Memory B cell (primary cell): Measurements from ENCODE around the gene POLR1C.
A peak's percentile ranks its signal among the peaks of the same experiment; 100 is the strongest.

Source experiments
- ATAC-seq: fragments of 150-1000 bp; cut with Tn5 transposase; 2 replicates; pipeline ENCODE4 v1.10.0; 2021; ENCODE audit warnings: low read depth, mild to moderate bottlenecking, moderate library complexity
- DNase-seq, 2 donors: peaks; one replicate each; pipeline ENCODE4 v3.0.0; 2022; ENCODE audit warnings: low spot score in 2 of 2
- H3K27ac Mint-ChIP-seq: one replicate; pipeline ENCODE4 v1.8.0; 2022; ENCODE audit warnings: mild to moderate bottlenecking, moderate library complexity, mixed read lengths
- H3K27me3 Mint-ChIP-seq: one replicate; pipeline ENCODE4 v1.8.0; 2022; ENCODE audit warnings: mixed read lengths
- H3K36me3 Mint-ChIP-seq: one replicate; pipeline ENCODE4 v1.8.0; 2022; ENCODE audit warnings: mild to moderate bottlenecking, mixed read lengths
- H3K4me1 Mint-ChIP-seq: one replicate; pipeline ENCODE4 v1.8.0; 2022; ENCODE audit warnings: mixed read lengths
- H3K4me3 Mint-ChIP-seq: one replicate; pipeline ENCODE4 v1.8.0; 2022; ENCODE audit warnings: mild to moderate bottlenecking, moderate library complexity, mixed read lengths
- H3K9me3 Mint-ChIP-seq: one replicate; pipeline ENCODE4 v1.8.0; 2022; ENCODE audit warnings: mixed read lengths

POLR1C gene

GRCh38 chr6:43481591-43482236 is 35.2 kb upstream of the POLR1C start:
- ATAC-seq (no peak), DNase-seq (no peak)
- Mint-ChIP-seq H3K4me3 (no peak overlapping the region), H3K4me1 (peaks cover 31% of the 10 kb centered on the region), H3K27ac (no peak overlapping the region), H3K36me3 (peaks cover 7% of the 10 kb centered on the region), H3K27me3 (no peaks in the 10 kb centered on the region), H3K9me3 (no peaks in the 10 kb centered on the region)

GRCh38 chr6:43488667-43489276 is 28.1 kb upstream of the POLR1C start:
- H3K36me3 Mint-ChIP-seq = peaks cover 6% of the 10 kb centered on the region
- no peaks in the 10 kb centered on the region for H3K9me3 Mint-ChIP-seq
- no peak overlapping the region for H3K27ac Mint-ChIP-seq
- ATAC-seq (no peak), DNase-seq (no peak)
- no peaks in the 10 kb centered on the region for H3K27me3 Mint-ChIP-seq
- peaks cover 11% of the 10 kb centered on the region for H3K4me1 Mint-ChIP-seq
- H3K4me3 Mint-ChIP-seq = no peak overlapping the region

GRCh38 chr6:43489277-43490072 is 27.4 kb upstream of the POLR1C start:
- Mint-ChIP-seq H3K36me3 (peaks cover 6% of the 10 kb centered on the region), H3K4me3 (no peak overlapping the region), H3K9me3 (no peaks in the 10 kb centered on the region), H3K27me3 (no peaks in the 10 kb centered on the region), H3K4me1 (peaks cover 12% of the 10 kb centered on the region), H3K27ac (no peak overlapping the region)
- ATAC-seq (no peak), DNase-seq (no peak)

- no peak for ATAC-seq
- H3K36me3 Mint-ChIP-seq = peaks cover 6% of the 10 kb centered on the region
- H3K27me3 Mint-ChIP-seq = no peaks in the 10 kb centered on the region
- peak overlapping the region; percentile 11 for H3K27ac Mint-ChIP-seq
- H3K4me3 Mint-ChIP-seq = no peak overlapping the region
- no peak for DNase-seq
- H3K9me3 Mint-ChIP-seq = no peaks in the 10 kb centered on the region
- H3K4me1 Mint-ChIP-seq = peaks cover 19% of the 10 kb centered on the region
Observed at GRCh38 chr6:43490523-43490939, 26.4 kb upstream of the POLR1C start.

GRCh38 chr6:43491750-43492661 is 24.9 kb upstream of the POLR1C start:
- Mint-ChIP-seq H3K27me3 (no peaks in the 10 kb centered on the region), H3K9me3 (no peaks in the 10 kb centered on the region), H3K4me3 (no peak overlapping the region), H3K4me1 (peaks cover 21% of the 10 kb centered on the region), H3K27ac (no peak overlapping the region), H3K36me3 (peaks cover 6% of the 10 kb centered on the region)
- no peak for ATAC-seq
- DNase-seq = no peak

GRCh38 chr6:43492673-43493072 is 24.2 kb upstream of the POLR1C start:
- H3K27ac Mint-ChIP-seq = no peak overlapping the region

GRCh38 chr6:43493230-43493629 is 23.7 kb upstream of the POLR1C start:
- Mint-ChIP-seq H3K27ac (no peak overlapping the region), H3K9me3 (no peaks in the 10 kb centered on the region), H3K4me3 (no peak overlapping the region), H3K27me3 (no peaks in the 10 kb centered on the region), H3K4me1 (peaks cover 21% of the 10 kb centered on the region), H3K36me3 (peaks cover 6% of the 10 kb centered on the region)
- ATAC-seq = no peak
- DNase-seq = no peak

More at GRCh38 chr6:43492673-43493072, 24.2 kb upstream of the POLR1C start:
- Mint-ChIP-seq H3K4me1 (peaks cover 21% of the 10 kb centered on the region), H3K9me3 (no peaks in the 10 kb centered on the region), H3K27me3 (no peaks in the 10 kb centered on the region), H3K36me3 (peaks cover 6% of the 10 kb centered on the region), H3K4me3 (no peak overlapping the region)
- ATAC-seq (no peak), DNase-seq (no peak)

GRCh38 chr6:43493833-43494232 is 23.1 kb upstream of the POLR1C start:
- H3K4me3 Mint-ChIP-seq = no peak overlapping the region
- no peak overlapping the region for H3K27ac Mint-ChIP-seq
- H3K4me1 Mint-ChIP-seq = peaks cover 21% of the 10 kb centered on the region
- ATAC-seq (no peak), DNase-seq (no peak)
- peaks cover 8% of the 10 kb centered on the region for H3K36me3 Mint-ChIP-seq
- no peaks in the 10 kb centered on the region for H3K9me3 Mint-ChIP-seq
- no peaks in the 10 kb centered on the region for H3K27me3 Mint-ChIP-seq

GRCh38 chr6:43494321-43494720 is 22.6 kb upstream of the POLR1C start:
- Mint-ChIP-seq H3K36me3 (peaks cover 11% of the 10 kb centered on the region), H3K4me1 (peaks cover 17% of the 10 kb centered on the region), H3K27me3 (no peaks in the 10 kb centered on the region), H3K9me3 (no peaks in the 10 kb centered on the region), H3K27ac (no peak overlapping the region), H3K4me3 (no peak overlapping the region)
- ATAC-seq (no peak), DNase-seq (no peak)

- Mint-ChIP-seq H3K27ac (no peak overlapping the region), H3K9me3 (no peaks in the 10 kb centered on the region), H3K36me3 (peaks cover 14% of the 10 kb centered on the region), H3K27me3 (no peaks in the 10 kb centered on the region), H3K4me3 (no peak overlapping the region), H3K4me1 (peaks cover 17% of the 10 kb centered on the region)
- ATAC-seq (no peak), DNase-seq (no peak)
Observed at GRCh38 chr6:43494766-43495165, 22.1 kb upstream of the POLR1C start.

GRCh38 chr6:43495409-43495941 is 21.4 kb upstream of the POLR1C start:
- DNase-seq = no peak
- Mint-ChIP-seq H3K9me3 (no peaks in the 10 kb centered on the region), H3K36me3 (peaks cover 10% of the 10 kb centered on the region), H3K4me1 (peaks cover 13% of the 10 kb centered on the region), H3K27me3 (no peaks in the 10 kb centered on the region), H3K4me3 (no peak overlapping the region), H3K27ac (no peak overlapping the region)
- ATAC-seq = no peak

GRCh38 chr6:43496370-43497128 is 20.3 kb upstream of the POLR1C start:
- Mint-ChIP-seq H3K36me3 (peaks cover 15% of the 10 kb centered on the region), H3K4me3 (no peak overlapping the region), H3K27me3 (no peaks in the 10 kb centered on the region), H3K27ac (no peak overlapping the region), H3K9me3 (no peaks in the 10 kb centered on the region), H3K4me1 (peaks cover 13% of the 10 kb centered on the region)
- peak; percentile 35 for ATAC-seq
- DNase-seq = no peak

- H3K4me1 Mint-ChIP-seq = peaks cover 13% of the 10 kb centered on the region
- no peaks in the 10 kb centered on the region for H3K27me3 Mint-ChIP-seq
- ATAC-seq (no peak), DNase-seq (no peak)
- H3K36me3 Mint-ChIP-seq = peaks cover 15% of the 10 kb centered on the region
- H3K4me3 Mint-ChIP-seq = no peak overlapping the region
- no peaks in the 10 kb centered on the region for H3K9me3 Mint-ChIP-seq
- no peak overlapping the region for H3K27ac Mint-ChIP-seq
Observed at GRCh38 chr6:43497129-43497396, 19.8 kb upstream of the POLR1C start.
